GM12878 (cell line): ENCODE measurements around the gene GPR107. TPM values are rescaled to one million over a fixed set of nuclear protein-coding genes. Genes with fewer than 3 reads are reported as not detected.

Experiments
- BCLAF1 ChIP-seq: fragments of 450-650 bp; IDR thresholded peaks from 2 replicates; pipeline ENCODE4 v1.6.1; 2017; ENCODE audit warnings: antibody characterized with exemption, mild to moderate bottlenecking, moderate library complexity
- FOXM1 ChIP-seq: IDR thresholded peaks from 2 replicates; pipeline ENCODE4 v1.6.1; 2012; ENCODE audit warnings: low read depth, mild to moderate bottlenecking, inconsistent platforms, low read length, moderate library complexity
- HDAC6 ChIP-seq: fragments of 200-600 bp; sonication (generic); IDR thresholded peaks from one replicate; pipeline ENCODE4 v1.8.0; 2017; ENCODE audit warnings: antibody characterized with exemption; ENCODE audit not compliant: unreplicated experiment
- KDM1A ChIP-seq: fragments of 200-600 bp; sonication (generic); IDR thresholded peaks from 2 replicates; pipeline ENCODE4 v1.6.1; 2016; ENCODE audit warnings: borderline replicate concordance
- KLF5 ChIP-seq: fragments of 450-650 bp; IDR thresholded peaks from 2 replicates; pipeline ENCODE4 v1.6.1; 2014; ENCODE audit warnings: mild to moderate bottlenecking; ENCODE audit not compliant: partially characterized antibody
- NR2F1 ChIP-seq: fragments of 450-650 bp; conservative IDR thresholded peaks from 2 replicates; pipeline ENCODE4 v1.6.1; 2017; ENCODE audit warnings: mild to moderate bottlenecking
- PAX8 ChIP-seq: fragments of 450-650 bp; IDR thresholded peaks from 2 replicates; pipeline ENCODE4 v1.6.1; 2017; ENCODE audit warnings: mild to moderate bottlenecking, moderate library complexity
- PRDM15 ChIP-seq: fragments of 450-650 bp; formaldehyde crosslinking; IDR thresholded peaks from 2 replicates; pipeline ENCODE4 v1.4.0; 2020; ENCODE audit warnings: mild to moderate bottlenecking, moderate library complexity
- RAD21 ChIP-seq: IDR thresholded peaks from 2 replicates; pipeline ENCODE4 v1.6.1; 2011; ENCODE audit warnings: mild to moderate bottlenecking, low read depth, low read length, moderate library complexity; ENCODE audit not compliant: insufficient read depth
- SIN3A ChIP-seq: IDR thresholded peaks from 2 replicates; pipeline ENCODE4 v1.6.1; 2012; ENCODE audit warnings: low read depth, low read length, improper control_type of control experiment
- SMARCA5 ChIP-seq: fragments of 450-650 bp; IDR thresholded peaks from 2 replicates; pipeline ENCODE4 v1.6.1; 2017; ENCODE audit warnings: mild to moderate bottlenecking
- SMC3 ChIP-seq: IDR thresholded peaks from 2 replicates; pipeline ENCODE4 v1.6.1; 2011; ENCODE audit warnings: low read length, improper control_type of control experiment, borderline replicate concordance
- SPI1 ChIP-seq: IDR thresholded peaks from 2 replicates; pipeline ENCODE4 v1.6.1; 2011; ENCODE audit warnings: low read depth, mild to moderate bottlenecking, low read length, moderate library complexity, borderline replicate concordance; ENCODE audit not compliant: insufficient read depth
- SRF ChIP-seq, 2 experiments: IDR thresholded peaks; 2 replicates each; pipeline ENCODE4 v1.6.1; 2011; ENCODE audit warnings: low read depth in 2 of 2, low read length in 2 of 2, mild to moderate bottlenecking in 1 of 2, moderate library complexity in 1 of 2
- TARDBP ChIP-seq: IDR thresholded peaks from 2 replicates; pipeline ENCODE4 v1.6.1; 2016; ENCODE audit warnings: borderline replicate concordance
- TCF12 ChIP-seq: IDR thresholded peaks from 2 replicates; pipeline ENCODE4 v1.6.1; 2011; ENCODE audit warnings: low read depth, mild to moderate bottlenecking, low read length
- ZNF207 ChIP-seq: fragments of 450-650 bp; IDR thresholded peaks from 2 replicates; pipeline ENCODE4 v1.6.1; 2014; ENCODE audit warnings: antibody characterized with exemption, mild to moderate bottlenecking, borderline replicate concordance
- ZNF274 ChIP-seq: IDR thresholded peaks from one replicate; pipeline ENCODE4 v1.8.0; 2011; ENCODE audit not compliant: insufficient read length, insufficient read depth
- ZNF592 ChIP-seq: fragments of 450-650 bp; IDR thresholded peaks from 2 replicates; pipeline ENCODE4 v1.6.1; 2017; ENCODE audit warnings: mild to moderate bottlenecking, moderate library complexity
- ZNF622 ChIP-seq: fragments of 450-650 bp; IDR thresholded peaks from 2 replicates; pipeline ENCODE4 v1.6.1; 2017; ENCODE audit warnings: mild to moderate bottlenecking, inconsistent platforms
- ZZZ3 ChIP-seq: IDR thresholded peaks from 2 replicates; pipeline ENCODE4 v1.6.1; 2011; ENCODE audit warnings: low read depth; ENCODE audit not compliant: control insufficient read depth, insufficient read length
- polyA plus RNA-seq, 11 experiments: library from polyadenylated mRNA; depleted of rRNA in 4 of 11; unstranded in 6 of 11; stranded (reverse) in 5 of 11; fragments of >200 nt; fragmentation: Nextera tagmentation in 4 of 11; fragmentation: Illumina TruSeq in 1 of 11; extraction: Ambion mirVana in 4 of 11; extraction: Trizol in 1 of 11; gene quantifications; 1 replicate in 1 of 11; 2 replicates in 10 of 11; pipeline versions ENCODE4 v1.2.1 to v1.2.3, GENCODE V29; 2011 to 2016; ENCODE audit warnings: inconsistent platforms in 2 of 11, missing spikeins in 2 of 11, low read depth in 1 of 11
- total RNA-seq, 4 experiments: library from RNA; depleted of rRNA in 3 of 4; stranded (reverse); fragments of >200 nt in 3 of 4; fragmentation: Illumina TruSeq in 1 of 4; extraction: Trizol in 1 of 4; gene quantifications; 2 replicates each; pipeline versions ENCODE4 v1.2.1 to v1.2.3, GENCODE V29; 2013 to 2021

Gene GPR107
- total and polyA plus RNA-seq, 10 of the 15 experiments (the other 5 are each of a cell fraction or from before 2014, with no cell fraction given): 2.7 to 21.4 (median 10.6) TPM

GRCh38 chr9:130029223-130029973 is 24.3 kb upstream of the GPR107 start (continued):
- TF ChIP-seq ZNF592 (no peak), FOXM1 (peak; percentile 81; the same call in 1 of the 2 replicates), ZNF622 (no peak), HDAC6 (no peak), SIN3A (no peak), SMARCA5 (no peak), SMC3 (no peak), ZZZ3 (no peak), BCLAF1 (no peak), TARDBP (no peak), KDM1A (no peak), TCF12 (0 out of 2 replicates have a peak, but pooled peaks have one; percentile 9), SRF (IDR thresholded peaks at IDR 0.05; ENCODE audit: low read depth in 2 of 2, low read length in 2 of 2) (0 out of 4 replicates have a peak, but pooled peaks of 1 of the 2 experiments have one; percentile 35), KLF5 (no peak), SPI1 (no peak), PRDM15 (CRISPR knock-in tag) (no peak), PAX8 (no peak), ZNF207 (no peak), ZNF274 (no peak), NR2F1 (0 out of 2 replicates have a peak, but pooled peaks have one; percentile 32), RAD21 (no peak)
